Measurements from ENCODE around the gene KCNMA1. TPM values are rescaled to one million over a fixed set of nuclear protein-coding genes. Genes with fewer than 3 reads are reported as not detected.

KCNMA1 gene
- total and polyA plus RNA-seq, 9 of the 15 experiments (the other 6 are each of a cell fraction or from before 2014, with no cell fraction given) = 0.01 to 0.95 (median 0.15) TPM; not detected in 4

GRCh38 chr10:77299320-77299719 is 338.3 kb downstream of the KCNMA1 start:
- H3K27ac ChIP-seq (ENCODE audit: extremely low read depth, low read depth, low read length) = no peak overlapping the region
- POLR2A ChIA-PET = interaction anchor here (0.6 to 1.4 kb wide), 2 partner anchors 11 to 83 kb away, joined by 3 to 4 read pairs; no protein-coding TSS in a partner anchor
- in situ Hi-C loops (cut with MboI) (no loop called here), intact Hi-C loops (cut with micrococcal nuclease) (no loop called here)
- DNase-seq (ENCODE audit: extremely low read depth in 1 of 4, low spot score in 3 of 4) (no peak), FAIRE-seq (no peak), ATAC-seq (no peak)
- TF ChIP-seq, protein P1, sequence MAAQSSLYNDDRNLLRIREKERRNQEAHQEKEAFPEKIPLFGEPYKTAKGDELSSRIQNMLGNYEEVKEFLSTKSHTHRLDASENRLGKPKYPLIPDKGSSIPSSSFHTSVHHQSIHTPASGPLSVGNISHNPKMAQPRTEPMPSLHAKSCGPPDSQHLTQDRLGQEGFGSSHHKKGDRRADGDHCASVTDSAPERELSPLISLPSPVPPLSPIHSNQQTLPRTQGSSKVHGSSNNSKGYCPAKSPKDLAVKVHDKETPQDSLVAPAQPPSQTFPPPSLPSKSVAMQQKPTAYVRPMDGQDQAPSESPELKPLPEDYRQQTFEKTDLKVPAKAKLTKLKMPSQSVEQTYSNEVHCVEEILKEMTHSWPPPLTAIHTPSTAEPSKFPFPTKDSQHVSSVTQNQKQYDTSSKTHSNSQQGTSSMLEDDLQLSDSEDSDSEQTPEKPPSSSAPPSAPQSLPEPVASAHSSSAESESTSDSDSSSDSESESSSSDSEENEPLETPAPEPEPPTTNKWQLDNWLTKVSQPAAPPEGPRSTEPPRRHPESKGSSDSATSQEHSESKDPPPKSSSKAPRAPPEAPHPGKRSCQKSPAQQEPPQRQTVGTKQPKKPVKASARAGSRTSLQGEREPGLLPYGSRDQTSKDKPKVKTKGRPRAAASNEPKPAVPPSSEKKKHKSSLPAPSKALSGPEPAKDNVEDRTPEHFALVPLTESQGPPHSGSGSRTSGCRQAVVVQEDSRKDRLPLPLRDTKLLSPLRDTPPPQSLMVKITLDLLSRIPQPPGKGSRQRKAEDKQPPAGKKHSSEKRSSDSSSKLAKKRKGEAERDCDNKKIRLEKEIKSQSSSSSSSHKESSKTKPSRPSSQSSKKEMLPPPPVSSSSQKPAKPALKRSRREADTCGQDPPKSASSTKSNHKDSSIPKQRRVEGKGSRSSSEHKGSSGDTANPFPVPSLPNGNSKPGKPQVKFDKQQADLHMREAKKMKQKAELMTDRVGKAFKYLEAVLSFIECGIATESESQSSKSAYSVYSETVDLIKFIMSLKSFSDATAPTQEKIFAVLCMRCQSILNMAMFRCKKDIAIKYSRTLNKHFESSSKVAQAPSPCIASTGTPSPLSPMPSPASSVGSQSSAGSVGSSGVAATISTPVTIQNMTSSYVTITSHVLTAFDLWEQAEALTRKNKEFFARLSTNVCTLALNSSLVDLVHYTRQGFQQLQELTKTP (IDR thresholded peaks at IDR 0.05; ENCODE audit: low read depth in 1 of 2, partially characterized antibody in 2 of 2) = no peak
- no peak for TF ChIP-seq BRF2 (IDR thresholded peaks at IDR 0.05; ENCODE audit: borderline replicate concordance, insufficient read depth, insufficient read length)
- TF ChIP-seq RNF2 (IDR thresholded peaks at IDR 0.05) = no peak
- no peak for TF ChIP-seq CBX8 (IDR thresholded peaks at IDR 0.05; ENCODE audit: borderline replicate concordance, extremely low read depth, low read depth, low read length, poor library complexity, severe bottlenecking)
- no peak for TF ChIP-seq TEAD2 (tag; IDR thresholded peaks at IDR 0.05)
- no peak for TF ChIP-seq THRAP3 (IDR thresholded peaks at IDR 0.05; ENCODE audit: borderline replicate concordance)
- TF ChIP-seq TAL1 (IDR thresholded peaks at IDR 0.05) = no peak
- TF ChIP-seq, protein P2, sequence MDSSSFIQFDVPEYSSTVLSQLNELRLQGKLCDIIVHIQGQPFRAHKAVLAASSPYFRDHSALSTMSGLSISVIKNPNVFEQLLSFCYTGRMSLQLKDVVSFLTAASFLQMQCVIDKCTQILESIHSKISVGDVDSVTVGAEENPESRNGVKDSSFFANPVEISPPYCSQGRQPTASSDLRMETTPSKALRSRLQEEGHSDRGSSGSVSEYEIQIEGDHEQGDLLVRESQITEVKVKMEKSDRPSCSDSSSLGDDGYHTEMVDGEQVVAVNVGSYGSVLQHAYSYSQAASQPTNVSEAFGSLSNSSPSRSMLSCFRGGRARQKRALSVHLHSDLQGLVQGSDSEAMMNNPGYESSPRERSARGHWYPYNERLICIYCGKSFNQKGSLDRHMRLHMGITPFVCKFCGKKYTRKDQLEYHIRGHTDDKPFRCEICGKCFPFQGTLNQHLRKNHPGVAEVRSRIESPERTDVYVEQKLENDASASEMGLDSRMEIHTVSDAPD (CRISPR knock-in tag; IDR thresholded peaks at IDR 0.05) = no peak
- TF ChIP-seq ZSCAN29 (IDR thresholded peaks at IDR 0.05) = no peak
- no peak for TF ChIP-seq SAFB (IDR thresholded peaks at IDR 0.05; ENCODE audit: borderline replicate concordance, low read depth, low read length)
- no peak for TF ChIP-seq SMAD4 (CRISPR knock-in tag; conservative IDR thresholded peaks at IDR 0.05)
- H3K4me3 ChIP-seq = no peak overlapping the region
- CTCF ChIA-PET (ENCODE audit: low intra/inter-chr PET ratio) = no interaction called here
- H3K9me3 ChIP-seq (replicated peaks; ENCODE audit: control insufficient read depth, insufficient read depth, low read depth, low read length) = no peaks in the 10 kb centered on the region
- BruUV-seq (replicated peaks) = no TSS peak
- H3K9ac ChIP-seq (ENCODE audit: insufficient read depth in 1 of 2, low read depth in 2 of 2, low read length in 2 of 2) = no peak overlapping the region
- no peaks in the 10 kb centered on the region for H3K36me3 ChIP-seq (ENCODE audit: control insufficient read depth, insufficient read depth, low read length)
- H3K4me1 ChIP-seq (replicated peaks in 1 of 2; ENCODE audit: control insufficient read depth in 2 of 2, insufficient read depth in 2 of 2, low read length in 2 of 2) = no peaks in the 10 kb centered on the region
- WGBS (ENCODE audit: insufficient coverage, low coverage, missing lambda C conversion rate) = 0% methylated on average over 7 of the region's 7 CpGs
- 0 out of 2 replicates have a peak, but pooled peaks cover 3% of the 10 kb centered on the region for H4K20me1 ChIP-seq (replicated peaks; ENCODE audit: control insufficient read depth, insufficient read depth, low read length)
- no peak overlapping the region for H3K4me2 ChIP-seq (ENCODE audit: insufficient read depth, low read length)
- H3K79me2 ChIP-seq (ENCODE audit: control insufficient read depth, insufficient read depth, low read length) = no peaks in the 10 kb centered on the region
- H2AFZ ChIP-seq (ENCODE audit: low read depth, low read length) = no peak overlapping the region
- H3K9me1 ChIP-seq (ENCODE audit: control insufficient read depth, insufficient read depth, low read length) = no peaks in the 10 kb centered on the region
- peaks cover 0 to 1% of the 10 kb centered on the region in 2 experiments; a peak in 2 of 5 replicates for H3K27me3 ChIP-seq (ENCODE audit: control insufficient read depth in 2 of 2, insufficient read depth in 2 of 2, low read length in 2 of 2)
